NCI-H82 (cell line): Measurements from ENCODE around the gene KIFC3.
A peak's percentile ranks its signal among the peaks of the same experiment; 100 is the strongest.
"Not testable (repeated sequence)": the region's sequence is repeated elsewhere in the genome, so short reads cannot be mapped to it uniquely, and the experiment has no call there.

Experiments
- DNase-seq: peaks from one replicate; lab custom pipeline; 2025; lab: John Stamatoyannopoulos, UW

Gene KIFC3

GRCh38 chr16:57753448-57754353 is 48.6 kb downstream of the KIFC3 start:
- DNase-seq, result no peak

- no peak for DNase-seq
Observed at GRCh38 chr16:57752581-57753447, 49.5 kb downstream of the KIFC3 start.

GRCh38 chr16:57752203-57752580 is 50.1 kb downstream of the KIFC3 start:
- no peak for DNase-seq

- DNase-seq, result no peak
Observed at GRCh38 chr16:57751539-57752202, 50.6 kb downstream of the KIFC3 start.

- DNase-seq, result no peak
Observed at GRCh38 chr16:57750796-57751538, 51.3 kb downstream of the KIFC3 start.

GRCh38 chr16:57749856-57750452 is 52.3 kb downstream of the KIFC3 start:
- no peak for DNase-seq

GRCh38 chr16:57749101-57749692 is 53.1 kb downstream of the KIFC3 start:
- no peak for DNase-seq

- DNase-seq, result no peak
Observed at GRCh38 chr16:57748596-57748995, 53.7 kb downstream of the KIFC3 start.

- DNase-seq, result no peak
Observed at GRCh38 chr16:57747996-57748395, 54.3 kb downstream of the KIFC3 start.

- no peak for DNase-seq
Observed at GRCh38 chr16:57747496-57747895, 54.8 kb downstream of the KIFC3 start.

GRCh38 chr16:57747091-57747490 is 55.2 kb downstream of the KIFC3 start:
- no peak for DNase-seq

GRCh38 chr16:57746316-57746715 is 56.0 kb downstream of the KIFC3 start:
- not testable (repeated sequence) for DNase-seq

- peak; percentile 72 for DNase-seq
Observed at GRCh38 chr16:57745768-57746167, 56.5 kb downstream of the KIFC3 start.

- DNase-seq, result no peak
Observed at GRCh38 chr16:57744642-57744903, 57.7 kb downstream of the KIFC3 start.

GRCh38 chr16:57743886-57744641 is 58.2 kb downstream of the KIFC3 start:
- no peak for DNase-seq

GRCh38 chr16:57743458-57743857 is 58.8 kb downstream of the KIFC3 start:
- DNase-seq, result no peak

- peak; percentile 26 for DNase-seq
Observed at GRCh38 chr16:57742543-57742942, 59.7 kb downstream of the KIFC3 start.

- DNase-seq, result peak; percentile 94
Observed at GRCh38 chr16:57741660-57742191, 60.6 kb downstream of the KIFC3 start.

GRCh38 chr16:57740423-57741071 is 61.7 kb downstream of the KIFC3 start:
- DNase-seq, result no peak
